Activated CD4-positive, alpha-beta T cell treated with anti-CD3 and anti-CD28 coated beads, Interleukin-2, amount 50 U/mL, for 48 hours (primary cell): ENCODE measurements around the gene ASXL1.
A peak's percentile ranks its signal among the peaks of the same experiment; 100 is the strongest.
"Not testable (repeated sequence)": the region's sequence is repeated elsewhere in the genome, so short reads cannot be mapped to it uniquely, and the experiment has no call there.

Experiments used
- DNase-seq, 2 experiments: peaks; one replicate each; pipeline ENCODE4 v3.0.0-alpha.2; 2020

ASXL1 gene

GRCh38 chr20:32363492-32363891 is 5.4 kb downstream of the ASXL1 start:
- DNase-seq = no peak

- no peak for DNase-seq
These were observed 6.5 kb downstream of the ASXL1 start for GRCh38 chr20:32364554-32365208.

- DNase-seq = no peak
These were observed 7.4 kb downstream of the ASXL1 start for GRCh38 chr20:32365564-32365963.

- no peak for DNase-seq
These were observed 8.2 kb downstream of the ASXL1 start for GRCh38 chr20:32366380-32366779.

- DNase-seq = no peak
These were observed 10.2 kb downstream of the ASXL1 start for GRCh38 chr20:32368323-32368722.

GRCh38 chr20:32368925-32369324 is 10.8 kb downstream of the ASXL1 start:
- DNase-seq = no peak

GRCh38 chr20:32370897-32371296 is 12.8 kb downstream of the ASXL1 start:
- DNase-seq = no peak

GRCh38 chr20:32378461-32378860 is 20.3 kb downstream of the ASXL1 start:
- no peak for DNase-seq

GRCh38 chr20:32380037-32380436 is 21.9 kb downstream of the ASXL1 start:
- not testable (repeated sequence) for DNase-seq

GRCh38 chr20:32380745-32381144 is 22.6 kb downstream of the ASXL1 start:
- no peak for DNase-seq

GRCh38 chr20:32382102-32382950 is 24.2 kb downstream of the ASXL1 start:
- DNase-seq = no peak

- DNase-seq = not testable (repeated sequence)
These were observed 25.3 kb downstream of the ASXL1 start for GRCh38 chr20:32383441-32383840.

- DNase-seq = no peak
These were observed 27.4 kb downstream of the ASXL1 start for GRCh38 chr20:32385541-32385940.

- no peak for DNase-seq
These were observed 28.0 kb downstream of the ASXL1 start for GRCh38 chr20:32386091-32386490.

- DNase-seq = no peak
These were observed 29.1 kb downstream of the ASXL1 start for GRCh38 chr20:32387252-32387651.

- DNase-seq = no peak
These were observed 32.9 kb downstream of the ASXL1 start for GRCh38 chr20:32391003-32391402.

GRCh38 chr20:32395066-32395465 is 36.9 kb downstream of the ASXL1 start:
- no peak for DNase-seq

- no peak for DNase-seq
These were observed 38.6 kb downstream of the ASXL1 start for GRCh38 chr20:32396646-32397160.

- DNase-seq = no peak
These were observed 39.5 kb downstream of the ASXL1 start for GRCh38 chr20:32397567-32398084.

- no peak for DNase-seq
These were observed 42.3 kb downstream of the ASXL1 start for GRCh38 chr20:32400476-32400875.

GRCh38 chr20:32404017-32404416 is 45.9 kb downstream of the ASXL1 start:
- no peak for DNase-seq

GRCh38 chr20:32406701-32407100 is 48.6 kb downstream of the ASXL1 start:
- DNase-seq = no peak

GRCh38 chr20:32407131-32407750 is 49.1 kb downstream of the ASXL1 start:
- DNase-seq = peak; percentile 60 to 66
